SJCRH30 (cell line): ENCODE results near the gene IL12RB1. TPM values are rescaled to one million over a fixed set of nuclear protein-coding genes. Genes with fewer than 3 reads are reported as not detected.

Experiments
- DNase-seq, 2 experiments: peaks; one replicate each; pipeline ENCODE4 v3.0.0-alpha.2; 2015 to 2020
- H3K27ac ChIP-seq: fragments of 250-450 bp; sonication (Bioruptor Pico); 2 replicates; pipeline ENCODE4 v1.5.1; 2020; ENCODE audit warnings: mild to moderate bottlenecking, moderate library complexity
- H3K27me3 ChIP-seq: fragments of 250-450 bp; sonication (Bioruptor Pico); 2 replicates; pipeline ENCODE4 v1.5.1; 2020; ENCODE audit warnings: mild to moderate bottlenecking, moderate library complexity
- H3K36me3 ChIP-seq: fragments of 250-450 bp; sonication (Bioruptor Pico); 2 replicates; pipeline ENCODE4 v1.5.1; 2020; ENCODE audit warnings: mild to moderate bottlenecking, moderate library complexity
- H3K4me1 ChIP-seq: fragments of 250-450 bp; sonication (Bioruptor Pico); 2 replicates; pipeline ENCODE4 v1.5.1; 2020; ENCODE audit warnings: mild to moderate bottlenecking, moderate library complexity
- H3K4me3 ChIP-seq: fragments of 250-450 bp; sonication (Bioruptor Pico); 2 replicates; pipeline ENCODE4 v1.5.1; 2020; ENCODE audit warnings: mild to moderate bottlenecking, moderate library complexity
- H3K9me3 ChIP-seq: fragments of 250-450 bp; sonication (Bioruptor Pico); replicated peaks from 2 replicates; pipeline ENCODE4 v1.5.1; 2020; ENCODE audit warnings: mild to moderate bottlenecking, moderate library complexity
- total RNA-seq: library from RNA; depleted of rRNA; stranded (reverse); fragments of >200 nt; shearing (Covaris generic); gene quantifications from 2 replicates; pipeline ENCODE4 v1.2.3, GENCODE V29; 2014

The IL12RB1 gene
- total RNA-seq, 1 experiment from 2014 or later = not detected

GRCh38 chr19:18085702-18086457 is 854 bp downstream of the IL12RB1 start:
- Histone ChIP-seq H3K27ac (no peak overlapping the region), H3K36me3 (no peaks in the 10 kb centered on the region), H3K27me3 (peaks cover 21% of the 10 kb centered on the region), H3K4me3 (no peak overlapping the region), H3K4me1 (no peaks in the 10 kb centered on the region), H3K9me3 (no peaks in the 10 kb centered on the region)
- no peak for DNase-seq

- H3K27ac ChIP-seq = no peak overlapping the region
- no peaks in the 10 kb centered on the region for H3K36me3 ChIP-seq
- H3K4me1 ChIP-seq = no peaks in the 10 kb centered on the region
- H3K4me3 ChIP-seq = no peak overlapping the region
- H3K9me3 ChIP-seq = no peaks in the 10 kb centered on the region
- peaks cover 14% of the 10 kb centered on the region for H3K27me3 ChIP-seq
- no peak for DNase-seq
These were observed 2.6 kb downstream of the IL12RB1 start for GRCh38 chr19:18083929-18084684.

GRCh38 chr19:18074192-18074591 is 12.5 kb downstream of the IL12RB1 start:
- H3K27ac ChIP-seq = no peak overlapping the region
- DNase-seq = no peak
- no peaks in the 10 kb centered on the region for H3K4me1 ChIP-seq
- no peaks in the 10 kb centered on the region for H3K9me3 ChIP-seq
- H3K4me3 ChIP-seq = no peak overlapping the region
- no peaks in the 10 kb centered on the region for H3K36me3 ChIP-seq
- H3K27me3 ChIP-seq = peaks cover 55% of the 10 kb centered on the region

- H3K27ac ChIP-seq = no peak overlapping the region
- peaks cover 48% of the 10 kb centered on the region for H3K27me3 ChIP-seq
- no peak overlapping the region for H3K4me3 ChIP-seq
- H3K9me3 ChIP-seq = no peaks in the 10 kb centered on the region
- no peak for DNase-seq
- H3K36me3 ChIP-seq = no peaks in the 10 kb centered on the region
- H3K4me1 ChIP-seq = no peaks in the 10 kb centered on the region
These were observed 13.5 kb downstream of the IL12RB1 start for GRCh38 chr19:18073197-18073596.

- Histone ChIP-seq H3K4me3 (no peak overlapping the region), H3K9me3 (no peaks in the 10 kb centered on the region)
- no peak for DNase-seq
These were observed 14.4 kb downstream of the IL12RB1 start for GRCh38 chr19:18072335-18072734.

GRCh38 chr19:18070181-18070580 is 16.6 kb downstream of the IL12RB1 start:
- H3K4me3 ChIP-seq = no peak overlapping the region
- peaks cover 29% of the 10 kb centered on the region for H3K27me3 ChIP-seq
- DNase-seq = no peak
- no peaks in the 10 kb centered on the region for H3K36me3 ChIP-seq
- H3K4me1 ChIP-seq = no peaks in the 10 kb centered on the region
- no peak overlapping the region for H3K27ac ChIP-seq
- no peaks in the 10 kb centered on the region for H3K9me3 ChIP-seq

More at GRCh38 chr19:18072335-18072734, 14.4 kb downstream of the IL12RB1 start:
- Histone ChIP-seq H3K27me3 (peaks cover 44% of the 10 kb centered on the region), H3K27ac (no peak overlapping the region), H3K4me1 (no peaks in the 10 kb centered on the region), H3K36me3 (no peaks in the 10 kb centered on the region)

- H3K36me3 ChIP-seq = no peaks in the 10 kb centered on the region
- H3K4me3 ChIP-seq = no peak overlapping the region
- H3K4me1 ChIP-seq = no peaks in the 10 kb centered on the region
- H3K27me3 ChIP-seq = peaks cover 27% of the 10 kb centered on the region
- H3K27ac ChIP-seq = no peak overlapping the region
- H3K9me3 ChIP-seq = no peaks in the 10 kb centered on the region
- DNase-seq = no peak
These were observed 17.4 kb downstream of the IL12RB1 start for GRCh38 chr19:18069383-18069782.

- Histone ChIP-seq H3K27me3 (peaks cover 22% of the 10 kb centered on the region), H3K36me3 (no peaks in the 10 kb centered on the region), H3K27ac (no peak overlapping the region), H3K9me3 (no peaks in the 10 kb centered on the region), H3K4me3 (no peak overlapping the region), H3K4me1 (no peaks in the 10 kb centered on the region)
- DNase-seq = no peak
These were observed 18.3 kb downstream of the IL12RB1 start for GRCh38 chr19:18068395-18068794.

- no peak for DNase-seq
- no peaks in the 10 kb centered on the region for H3K9me3 ChIP-seq
- H3K27ac ChIP-seq = no peak overlapping the region
- H3K36me3 ChIP-seq = no peaks in the 10 kb centered on the region
- H3K27me3 ChIP-seq = peaks cover 4% of the 10 kb centered on the region; the same call in 1 of the 2 replicates
- H3K4me1 ChIP-seq = no peaks in the 10 kb centered on the region
- no peak overlapping the region for H3K4me3 ChIP-seq
These were observed 21.6 kb downstream of the IL12RB1 start for GRCh38 chr19:18065173-18065495.

- Histone ChIP-seq H3K27me3 (0 out of 2 replicates have a peak, but pooled peaks cover 4% of the 10 kb centered on the region), H3K9me3 (no peaks in the 10 kb centered on the region), H3K4me3 (no peak overlapping the region), H3K4me1 (peaks cover 3% of the 10 kb centered on the region; the same call in 1 of the 2 replicates), H3K27ac (no peak overlapping the region), H3K36me3 (no peaks in the 10 kb centered on the region)
- no peak for DNase-seq
These were observed 23.3 kb downstream of the IL12RB1 start for GRCh38 chr19:18063463-18063862.

GRCh38 chr19:18062028-18062427 is 24.7 kb downstream of the IL12RB1 start:
- Histone ChIP-seq H3K4me1 (peaks cover 3% of the 10 kb centered on the region; the same call in 1 of the 2 replicates), H3K4me3 (no peak overlapping the region), H3K27me3 (0 out of 2 replicates have a peak, but pooled peaks cover 4% of the 10 kb centered on the region), H3K36me3 (no peaks in the 10 kb centered on the region), H3K27ac (no peak overlapping the region), H3K9me3 (no peaks in the 10 kb centered on the region)
- no peak for DNase-seq

- Histone ChIP-seq H3K36me3 (no peaks in the 10 kb centered on the region), H3K4me1 (peaks cover 3% of the 10 kb centered on the region; the same call in 1 of the 2 replicates), H3K27ac (no peak overlapping the region), H3K9me3 (no peaks in the 10 kb centered on the region), H3K4me3 (no peak overlapping the region), H3K27me3 (0 out of 2 replicates have a peak, but pooled peaks cover 4% of the 10 kb centered on the region)
- no peak for DNase-seq
These were observed 26.3 kb downstream of the IL12RB1 start for GRCh38 chr19:18060472-18060871.

GRCh38 chr19:18059902-18060301 is 26.8 kb downstream of the IL12RB1 start:
- no peak overlapping the region for H3K27ac ChIP-seq
- H3K27me3 ChIP-seq = peaks cover 4% of the 10 kb centered on the region; the same call in 1 of the 2 replicates
- H3K36me3 ChIP-seq = no peaks in the 10 kb centered on the region
- no peak for DNase-seq
- H3K9me3 ChIP-seq = no peaks in the 10 kb centered on the region
- H3K4me1 ChIP-seq = peaks cover 3% of the 10 kb centered on the region; the same call in 1 of the 2 replicates
- no peak overlapping the region for H3K4me3 ChIP-seq

- Histone ChIP-seq H3K9me3 (no peaks in the 10 kb centered on the region), H3K27ac (no peak overlapping the region), H3K27me3 (peaks cover 4% of the 10 kb centered on the region; the same call in 1 of the 2 replicates), H3K36me3 (no peaks in the 10 kb centered on the region), H3K4me1 (peaks cover 3% of the 10 kb centered on the region; the same call in 1 of the 2 replicates), H3K4me3 (no peak overlapping the region)
- no peak for DNase-seq
These were observed 27.4 kb downstream of the IL12RB1 start for GRCh38 chr19:18059297-18059696.
